CD4-positive, alpha-beta T cell treated with Interleukin-17A for 1 hour (primary cell): ENCODE data around the gene SLC1A2.

Source experiments
- DNase-seq: peaks from one replicate; pipeline ENCODE4 v3.0.0-alpha.2; 2020

The SLC1A2 gene

DNA sequence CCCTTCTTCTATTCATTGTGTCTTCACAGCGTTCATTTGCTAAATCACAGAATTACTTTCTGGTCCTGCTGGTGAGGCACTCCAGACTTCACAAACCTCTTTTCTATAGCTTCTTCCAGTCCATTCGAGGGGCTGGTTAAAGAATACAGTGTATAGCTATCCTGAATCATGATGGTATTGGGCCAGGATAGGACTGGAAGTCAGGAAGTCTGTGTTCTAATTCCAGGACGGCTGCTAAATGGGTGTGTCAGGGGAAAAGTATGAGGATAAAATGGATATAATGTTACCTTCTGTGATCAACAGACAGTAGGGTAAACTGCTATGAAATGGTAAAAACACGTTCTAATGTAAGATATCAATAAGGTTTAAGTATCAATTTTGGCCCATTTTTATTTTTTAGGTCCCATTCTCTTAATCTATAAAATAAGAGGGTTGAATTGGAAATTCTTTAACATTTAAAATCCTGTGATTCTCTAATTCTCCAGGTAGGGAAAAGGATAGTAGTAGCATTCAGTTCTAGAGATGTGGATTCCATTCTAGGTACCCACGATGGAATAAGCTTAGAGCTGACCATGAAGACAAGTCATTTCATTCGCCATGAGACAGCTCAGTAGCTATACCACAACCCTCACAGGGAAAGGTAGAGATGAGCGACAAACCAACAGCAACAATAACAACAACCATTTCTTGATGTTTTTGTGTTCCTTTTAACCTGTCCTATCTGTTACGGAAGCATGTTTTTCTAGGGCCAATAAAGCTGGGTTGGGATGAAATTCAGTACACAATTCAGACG, 96.1 kb downstream of the SLC1A2 start:
- DNase-seq = no peak

DNA sequence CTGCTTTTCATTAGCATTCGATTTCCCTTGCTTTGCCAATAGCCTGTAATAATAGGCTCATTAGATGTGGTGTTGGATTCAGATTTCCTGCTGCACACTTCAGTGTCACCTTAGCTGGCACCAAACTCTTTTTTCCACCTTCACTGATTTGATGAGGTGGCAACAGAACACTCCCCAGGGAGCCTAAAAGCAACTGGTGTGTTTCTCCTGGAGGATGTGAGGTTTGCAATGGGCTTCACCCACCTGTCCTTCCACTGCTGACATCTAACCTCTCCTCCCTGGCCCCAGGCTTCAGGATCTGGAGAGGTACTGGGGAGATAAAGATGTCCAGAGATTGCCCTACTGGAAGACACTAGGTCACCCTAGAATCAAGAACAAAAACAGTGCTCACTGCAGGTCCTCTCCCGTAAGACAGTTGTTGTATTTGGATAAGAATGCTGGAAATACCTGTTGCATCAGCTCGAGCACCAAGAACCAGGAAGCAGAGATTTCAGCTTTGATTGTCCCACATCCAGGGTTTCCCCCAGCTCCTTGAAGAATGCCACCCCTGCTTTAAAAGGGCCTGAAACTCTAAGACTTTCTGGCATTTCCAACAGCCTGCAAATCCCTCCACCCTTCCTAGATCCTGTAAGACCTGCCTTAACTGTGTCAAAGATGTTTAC, 96.9 kb downstream of the SLC1A2 start:
- DNase-seq = no peak

- DNase-seq = no peak
These were observed 97.6 kb downstream of the SLC1A2 start for GRCh38 chr11:35321532-35322317.

DNA sequence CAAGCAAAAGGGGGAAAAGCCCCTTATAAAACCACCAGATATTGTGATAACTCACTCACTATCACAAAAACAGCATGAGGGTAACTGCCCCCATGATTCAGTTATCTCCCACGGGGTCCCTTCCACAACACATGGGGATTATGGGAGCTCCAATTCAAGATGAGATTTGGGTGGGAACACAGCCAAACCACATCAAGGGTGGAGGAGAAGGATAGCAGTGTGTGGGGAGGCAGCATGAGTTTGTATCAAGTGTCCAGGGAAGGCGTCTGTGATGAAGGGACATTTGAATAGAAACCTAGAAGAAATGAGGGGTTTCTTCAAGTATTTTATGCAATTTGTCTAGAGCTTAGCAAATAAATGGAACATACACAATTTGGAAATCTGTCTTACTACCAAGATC, 98.2 kb downstream of the SLC1A2 start:
- DNase-seq = no peak

- DNase-seq = no peak
These were observed 100.1 kb downstream of the SLC1A2 start for GRCh38 chr11:35318977-35319925.

GRCh38 chr11:35318309-35318708, 101.0 kb downstream of the SLC1A2 start:
- no peak for DNase-seq

DNA sequence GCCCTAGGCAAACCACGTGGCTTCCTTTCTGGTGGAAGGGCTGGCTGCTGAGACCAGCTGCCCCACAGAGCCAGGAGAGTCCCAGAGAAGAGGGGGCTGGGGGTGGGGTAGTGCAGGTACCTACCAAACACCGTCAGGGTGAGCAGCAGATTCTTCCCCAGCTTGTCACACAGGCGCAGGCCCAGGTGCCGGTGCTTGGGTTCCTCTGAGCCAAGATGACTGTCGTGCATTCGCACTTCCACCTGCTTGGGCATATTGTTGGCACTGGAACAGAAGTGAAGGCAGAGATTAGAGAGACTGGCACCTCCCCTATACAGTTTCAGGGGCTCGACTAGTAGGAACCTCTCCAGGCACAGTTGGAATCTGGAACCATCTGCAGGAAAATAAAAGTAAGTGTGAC, 102.1 kb downstream of the SLC1A2 start:
- no peak for DNase-seq

GRCh38 chr11:35316161-35316560, 103.2 kb downstream of the SLC1A2 start:
- no peak for DNase-seq

DNA sequence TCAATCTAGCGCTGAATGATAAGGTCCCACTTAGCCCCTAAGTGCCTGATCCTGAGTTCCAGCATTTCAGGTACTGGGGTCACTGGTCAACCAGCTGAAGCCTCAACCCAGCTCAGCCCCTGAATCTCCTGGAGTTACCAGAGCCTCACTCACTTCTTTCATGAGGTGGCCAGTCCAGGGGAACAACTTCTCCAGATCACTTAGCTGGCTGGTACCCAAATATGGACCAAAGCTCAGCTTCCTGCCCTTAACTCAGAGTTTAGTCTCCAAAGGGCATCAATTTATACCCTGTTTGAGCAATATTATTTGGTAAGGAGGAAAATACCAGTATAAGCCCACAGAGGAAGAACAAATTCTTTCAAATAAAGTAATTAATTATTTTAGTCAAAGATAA, 105.6 kb downstream of the SLC1A2 start:
- no peak for DNase-seq

- no peak for DNase-seq
These were observed 106.1 kb downstream of the SLC1A2 start for GRCh38 chr11:35313066-35313759.

- DNase-seq = no peak
These were observed 108.0 kb downstream of the SLC1A2 start for GRCh38 chr11:35311331-35311730.

GRCh38 chr11:35308157-35308556, 111.2 kb downstream of the SLC1A2 start:
- no peak for DNase-seq

GRCh38 chr11:35307221-35307621, 112.1 kb downstream of the SLC1A2 start:
- no peak for DNase-seq

DNA sequence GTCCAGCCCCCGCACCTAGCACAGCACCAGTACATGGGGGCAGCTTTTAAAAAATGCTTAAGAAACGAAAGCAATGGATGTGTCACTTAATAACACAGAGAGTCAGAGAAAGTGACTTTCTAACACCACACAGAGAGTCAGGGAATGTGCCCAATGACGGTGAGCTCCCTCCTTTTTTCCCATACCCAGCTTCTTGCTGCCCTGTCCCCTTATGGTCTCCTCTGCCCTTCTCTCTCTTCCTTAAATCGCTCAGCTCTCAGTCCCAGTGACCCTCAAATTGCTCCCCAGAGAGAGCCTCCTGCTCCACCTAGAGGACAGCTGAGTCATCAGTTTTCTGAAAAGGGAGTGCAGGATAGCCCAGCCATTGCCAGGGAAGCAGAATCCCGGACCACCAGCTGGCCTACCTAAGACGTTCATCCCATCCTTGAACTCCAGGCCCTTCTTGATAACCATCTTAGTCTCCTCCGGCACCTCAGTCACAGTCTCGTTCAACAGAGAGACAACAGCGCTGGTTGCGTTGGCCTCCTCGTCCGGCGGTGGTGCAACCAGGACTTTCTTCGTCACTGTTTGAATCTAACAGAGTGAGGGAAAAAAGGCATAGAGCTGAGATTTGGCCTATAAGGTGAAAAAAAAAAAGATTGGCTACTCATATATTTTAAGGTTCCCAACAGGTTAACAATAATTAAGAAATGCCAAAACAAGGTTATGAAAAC, 113.5 kb downstream of the SLC1A2 start:
- peak; percentile 68 for DNase-seq

GRCh38 chr11:35304900-35305460, 114.4 kb downstream of the SLC1A2 start:
- DNase-seq = no peak

DNA sequence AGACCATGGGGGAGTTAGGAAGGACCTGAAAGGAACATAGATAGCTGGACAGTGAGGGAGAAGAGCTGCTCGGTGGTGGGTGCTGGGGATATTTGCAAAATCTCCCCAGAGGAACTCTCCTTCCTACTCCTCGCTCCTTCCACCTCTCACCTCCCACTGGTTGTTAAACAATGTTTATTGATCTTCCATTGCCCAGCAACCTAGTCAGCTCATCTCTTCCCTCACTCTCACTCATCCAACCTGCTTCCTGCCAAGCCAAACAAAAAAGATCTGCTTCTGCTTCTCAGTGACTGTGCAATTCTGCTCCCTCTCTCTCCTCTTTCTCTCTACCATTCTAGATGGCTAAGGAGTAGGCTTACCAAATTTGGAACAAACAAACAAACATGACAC, 115.0 kb downstream of the SLC1A2 start:
- DNase-seq = peak; percentile 32

DNA sequence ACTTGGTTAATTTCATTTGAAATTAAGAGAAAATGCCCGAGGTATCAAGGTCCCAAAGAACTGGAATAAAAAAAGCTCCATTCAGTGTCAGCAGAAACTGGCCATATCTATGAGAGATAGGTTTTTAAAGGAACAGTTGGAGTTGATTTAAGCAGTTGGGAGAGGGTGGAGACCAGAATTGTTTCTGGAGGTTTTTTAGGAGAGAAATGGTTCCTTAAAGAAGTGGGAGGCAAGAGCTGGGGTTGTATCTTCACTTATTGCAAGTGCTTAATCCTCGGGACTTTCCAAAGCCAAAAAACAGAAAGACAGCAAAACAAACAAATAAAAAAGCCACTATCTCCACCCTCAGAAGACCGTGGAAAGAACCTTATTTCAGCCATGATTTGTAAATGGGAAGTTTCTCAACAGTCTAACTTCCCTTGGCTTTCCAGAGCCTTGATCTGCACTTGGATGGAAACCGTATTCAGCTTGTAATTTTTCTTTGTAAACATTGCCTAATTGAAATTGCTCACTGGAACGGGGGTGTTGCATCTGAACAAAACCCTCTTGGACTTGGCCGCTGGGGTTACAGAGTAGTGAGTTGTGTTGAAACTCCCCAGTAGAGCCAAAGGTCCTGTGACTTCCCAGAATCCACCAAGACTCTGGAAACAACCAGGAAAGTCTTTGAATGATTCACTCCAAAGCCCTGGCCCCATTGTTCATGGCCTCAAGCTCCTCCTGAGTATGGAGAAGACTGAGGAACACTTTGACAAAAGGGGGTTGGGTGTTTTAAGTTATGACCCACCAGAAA, 115.6 kb downstream of the SLC1A2 start:
- no peak for DNase-seq

DNA sequence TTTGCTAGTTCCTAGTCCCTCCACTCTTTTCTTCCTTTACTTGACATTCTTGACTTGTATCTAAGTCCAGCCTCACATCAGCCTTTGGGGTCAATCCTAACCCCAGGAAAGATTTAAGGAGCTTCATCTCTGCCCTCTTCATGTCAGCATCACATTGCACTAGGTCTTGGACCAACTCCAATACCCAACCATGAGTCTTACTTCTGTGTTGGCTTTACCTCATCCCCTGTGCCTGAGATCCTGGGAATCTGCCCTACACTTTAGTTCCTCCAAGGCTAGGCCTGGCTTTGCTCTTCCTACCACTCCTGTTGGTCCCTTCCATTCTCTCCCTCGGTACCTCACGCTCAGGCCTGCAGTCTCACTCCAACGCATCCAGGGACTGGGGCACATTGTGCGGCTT, 117.0 kb downstream of the SLC1A2 start:
- no peak for DNase-seq

DNA sequence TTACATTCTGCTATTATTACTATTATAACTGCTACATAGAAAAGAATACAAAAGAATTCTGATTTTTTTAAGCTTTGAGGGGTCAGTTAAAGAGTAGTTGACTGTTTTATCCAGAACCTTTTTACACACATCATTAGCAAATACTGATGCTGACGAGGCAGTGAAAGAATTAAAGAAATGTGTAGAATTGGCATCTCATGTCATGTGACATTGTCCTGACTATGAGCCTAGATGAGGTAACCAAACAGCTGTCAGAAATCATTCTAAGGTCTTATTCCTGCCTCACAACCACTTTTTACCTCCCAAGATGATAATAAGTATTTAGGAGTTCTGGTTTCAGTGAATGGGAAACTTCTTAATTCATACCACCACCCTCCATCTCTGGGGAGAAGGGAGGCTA, 121.0 kb downstream of the SLC1A2 start:
- no peak for DNase-seq

DNA sequence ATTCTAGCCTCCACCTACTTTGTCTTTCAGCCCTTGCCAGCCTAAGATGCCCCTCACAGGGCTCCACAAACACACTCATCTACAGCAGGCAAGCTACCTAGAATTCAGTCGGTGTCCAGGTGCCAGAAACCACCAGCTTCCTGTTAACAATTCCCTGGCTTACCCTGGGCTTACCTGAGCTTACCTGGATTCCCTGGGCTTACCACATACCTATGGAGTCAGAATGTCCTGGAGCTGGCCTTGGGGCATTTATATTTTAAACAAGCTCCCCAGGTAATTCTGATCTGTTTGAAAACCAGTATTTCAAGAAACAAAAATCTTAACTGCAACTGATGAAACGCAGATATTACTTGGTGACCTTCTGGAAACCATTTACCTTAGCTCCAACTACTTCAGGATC, 123.6 kb downstream of the SLC1A2 start:
- no peak for DNase-seq
